Measurements from ENCODE around the gene CAMK1D. TPM values are rescaled to one million over a fixed set of nuclear protein-coding genes. Genes with fewer than 3 reads are reported as not detected.
A peak's percentile ranks its signal among the peaks of the same experiment; 100 is the strongest.

CAMK1D gene
- total RNA-seq, 2 experiments from 2014 or later, result 15.4 to 15.5 TPM

GRCh38 chr10:12401466-12401865 lies 52.1 kb downstream of the CAMK1D start:
- H3K4me1 Mint-ChIP-seq, result peaks cover 12% of the 10 kb centered on the region
- POLR2A ChIA-PET, result no interaction called here
- DNase-seq, result no peak
- H3K27me3 Mint-ChIP-seq, result no peaks in the 10 kb centered on the region
- no peaks in the 10 kb centered on the region for H3K9me3 Mint-ChIP-seq
- H3K27ac Mint-ChIP-seq, result no peak overlapping the region
- H3K4me3 Mint-ChIP-seq, result no peak overlapping the region
- H3K36me3 Mint-ChIP-seq (ENCODE audit: low read depth), result no peaks in the 10 kb centered on the region
- CTCF ChIA-PET, result interaction anchor here (1.0 to 2.2 kb wide), 4 partner anchors 9 to 50 kb away, joined by 3 to 10 read pairs (median 4); no protein-coding TSS in a partner anchor

- Mint-ChIP-seq H3K27ac (no peak overlapping the region), H3K36me3 (ENCODE audit: low read depth) (peaks cover 3% of the 10 kb centered on the region), H3K9me3 (no peaks in the 10 kb centered on the region), H3K4me1 (peaks cover 14% of the 10 kb centered on the region), H3K4me3 (no peak overlapping the region), H3K27me3 (no peaks in the 10 kb centered on the region)
- ChIA-PET POLR2A (no interaction called here), CTCF (interaction anchor here (1.2 to 2.7 kb wide), 3 partner anchors 8 to 19 kb away, joined by 5 to 10 read pairs (median 9); no protein-coding TSS in a partner anchor)
- DNase-seq, result no peak
Measured at GRCh38 chr10:12403119-12403518, 53.8 kb downstream of the CAMK1D start.

- ChIA-PET POLR2A (no interaction called here), CTCF (interaction anchor here (0.5 to 2.7 kb wide), 3 partner anchors 11 to 770 kb away, joined by 3 to 9 read pairs (median 4); no protein-coding TSS in a partner anchor)
- no peak for DNase-seq
- Mint-ChIP-seq H3K9me3 (no peaks in the 10 kb centered on the region), H3K4me1 (peaks cover 26% of the 10 kb centered on the region), H3K27me3 (no peaks in the 10 kb centered on the region), H3K4me3 (no peak overlapping the region), H3K36me3 (ENCODE audit: low read depth) (peaks cover 3% of the 10 kb centered on the region), H3K27ac (no peak overlapping the region)
Measured at GRCh38 chr10:12405342-12406320, 56.3 kb downstream of the CAMK1D start.

- H3K4me3 Mint-ChIP-seq, result no peak overlapping the region
- CTCF ChIA-PET, result interaction anchor here (0.7 to 1.2 kb wide), 2 partner anchors 30 to 58 kb away, joined by 3 read pairs; partner anchors contain the start of gene CAMK1D
Measured at GRCh38 chr10:12406764-12407400, 57.5 kb downstream of the CAMK1D start.

GRCh38 chr10:12408472-12408871 lies 59.1 kb downstream of the CAMK1D start:
- H3K9me3 Mint-ChIP-seq, result peaks cover 3% of the 10 kb centered on the region
- no peak for DNase-seq
- no peak overlapping the region for H3K4me3 Mint-ChIP-seq
- H3K4me1 Mint-ChIP-seq, result peaks cover 39% of the 10 kb centered on the region
- H3K36me3 Mint-ChIP-seq (ENCODE audit: low read depth), result peaks cover 5% of the 10 kb centered on the region
- ChIA-PET CTCF (no interaction called here), POLR2A (no interaction called here)
- no peak overlapping the region for H3K27ac Mint-ChIP-seq
- H3K27me3 Mint-ChIP-seq, result no peaks in the 10 kb centered on the region

More at GRCh38 chr10:12406764-12407400, 57.5 kb downstream of the CAMK1D start:
- POLR2A ChIA-PET, result no interaction called here
- no peak for DNase-seq
- peaks cover 29% of the 10 kb centered on the region for H3K4me1 Mint-ChIP-seq
- H3K27me3 Mint-ChIP-seq, result no peaks in the 10 kb centered on the region
- peaks cover 3% of the 10 kb centered on the region for H3K36me3 Mint-ChIP-seq (ENCODE audit: low read depth)
- no peak overlapping the region for H3K27ac Mint-ChIP-seq
- H3K9me3 Mint-ChIP-seq, result no peaks in the 10 kb centered on the region

- no peak for DNase-seq
- Mint-ChIP-seq H3K36me3 (ENCODE audit: low read depth) (peaks cover 5% of the 10 kb centered on the region), H3K4me1 (peaks cover 39% of the 10 kb centered on the region), H3K9me3 (peaks cover 3% of the 10 kb centered on the region), H3K4me3 (no peak overlapping the region), H3K27ac (no peak overlapping the region), H3K27me3 (no peaks in the 10 kb centered on the region)
- ChIA-PET POLR2A (no interaction called here), CTCF (interaction anchor here (0.6 kb wide), 1 partner anchor 695 kb away, joined by 4 read pairs; no protein-coding TSS in a partner anchor)
Measured at GRCh38 chr10:12409161-12409560, 59.8 kb downstream of the CAMK1D start.

- DNase-seq, result no peak
- POLR2A ChIA-PET, result no interaction called here
- H3K27ac Mint-ChIP-seq, result no peak overlapping the region
Measured at GRCh38 chr10:12409613-12410012, 60.3 kb downstream of the CAMK1D start.

GRCh38 chr10:12412666-12413368 lies 63.5 kb downstream of the CAMK1D start:
- Mint-ChIP-seq H3K36me3 (ENCODE audit: low read depth) (peaks cover 2% of the 10 kb centered on the region), H3K9me3 (peaks cover 3% of the 10 kb centered on the region), H3K4me1 (peaks cover 29% of the 10 kb centered on the region), H3K27ac (peak overlapping the region; percentile 65), H3K4me3 (no peak overlapping the region), H3K27me3 (no peaks in the 10 kb centered on the region)
- ChIA-PET POLR2A (no interaction called here), CTCF (no interaction called here)
- peak; percentile 58 for DNase-seq

More at GRCh38 chr10:12409613-12410012, 60.3 kb downstream of the CAMK1D start:
- no peak overlapping the region for H3K4me3 Mint-ChIP-seq
- CTCF ChIA-PET, result interaction anchor here (0.6 to 1.6 kb wide), 2 partner anchors 13 to 694 kb away, joined by 3 to 4 read pairs; no protein-coding TSS in a partner anchor
- no peaks in the 10 kb centered on the region for H3K27me3 Mint-ChIP-seq
- peaks cover 5% of the 10 kb centered on the region for H3K36me3 Mint-ChIP-seq (ENCODE audit: low read depth)
- H3K4me1 Mint-ChIP-seq, result peaks cover 39% of the 10 kb centered on the region
- H3K9me3 Mint-ChIP-seq, result peaks cover 3% of the 10 kb centered on the region

- Mint-ChIP-seq H3K36me3 (ENCODE audit: low read depth) (peaks cover 2% of the 10 kb centered on the region), H3K27ac (peak overlapping the region; percentile 52), H3K4me3 (no peak overlapping the region), H3K27me3 (no peaks in the 10 kb centered on the region), H3K9me3 (peaks cover 3% of the 10 kb centered on the region), H3K4me1 (peaks cover 29% of the 10 kb centered on the region)
- DNase-seq, result no peak
- ChIA-PET CTCF (no interaction called here), POLR2A (no interaction called here)
Measured at GRCh38 chr10:12413369-12413711, 64.0 kb downstream of the CAMK1D start.

GRCh38 chr10:12414278-12414989 lies 65.1 kb downstream of the CAMK1D start:
- POLR2A ChIA-PET, result no interaction called here
- no peak overlapping the region for H3K4me3 Mint-ChIP-seq
- DNase-seq, result no peak
- H3K4me1 Mint-ChIP-seq, result peaks cover 33% of the 10 kb centered on the region
- H3K9me3 Mint-ChIP-seq, result peaks cover 3% of the 10 kb centered on the region
- no peaks in the 10 kb centered on the region for H3K27me3 Mint-ChIP-seq
- peaks cover 2% of the 10 kb centered on the region for H3K36me3 Mint-ChIP-seq (ENCODE audit: low read depth)
- CTCF ChIA-PET, result interaction anchor here (0.6 kb wide), 1 partner anchor 303 kb away, joined by 3 read pairs; no protein-coding TSS in a partner anchor
- H3K27ac Mint-ChIP-seq, result no peak overlapping the region

- Mint-ChIP-seq H3K4me3 (no peak overlapping the region), H3K36me3 (ENCODE audit: low read depth) (peaks cover 2% of the 10 kb centered on the region), H3K27ac (no peak overlapping the region), H3K4me1 (peaks cover 26% of the 10 kb centered on the region), H3K27me3 (no peaks in the 10 kb centered on the region), H3K9me3 (peaks cover 3% of the 10 kb centered on the region)
- POLR2A ChIA-PET, result no interaction called here
- DNase-seq, result no peak
- CTCF ChIA-PET, result no interaction called here
Measured at GRCh38 chr10:12416344-12417050, 67.2 kb downstream of the CAMK1D start.

- peaks cover 3% of the 10 kb centered on the region for H3K9me3 Mint-ChIP-seq
- no peak overlapping the region for H3K4me3 Mint-ChIP-seq
- no peak overlapping the region for H3K27ac Mint-ChIP-seq
- DNase-seq, result no peak
- peaks cover 26% of the 10 kb centered on the region for H3K4me1 Mint-ChIP-seq
- ChIA-PET CTCF (no interaction called here), POLR2A (no interaction called here)
- no peaks in the 10 kb centered on the region for H3K27me3 Mint-ChIP-seq
- peaks cover 2% of the 10 kb centered on the region for H3K36me3 Mint-ChIP-seq (ENCODE audit: low read depth)
Measured at GRCh38 chr10:12417331-12417730, 68.0 kb downstream of the CAMK1D start.
